ENCODE results near the gene TMEM243.

- TF ChIP-seq POLR2AphosphoS5 (IDR thresholded peaks at IDR 0.05; ENCODE audit: low read depth), result no peak
- TF ChIP-seq, protein P1, sequence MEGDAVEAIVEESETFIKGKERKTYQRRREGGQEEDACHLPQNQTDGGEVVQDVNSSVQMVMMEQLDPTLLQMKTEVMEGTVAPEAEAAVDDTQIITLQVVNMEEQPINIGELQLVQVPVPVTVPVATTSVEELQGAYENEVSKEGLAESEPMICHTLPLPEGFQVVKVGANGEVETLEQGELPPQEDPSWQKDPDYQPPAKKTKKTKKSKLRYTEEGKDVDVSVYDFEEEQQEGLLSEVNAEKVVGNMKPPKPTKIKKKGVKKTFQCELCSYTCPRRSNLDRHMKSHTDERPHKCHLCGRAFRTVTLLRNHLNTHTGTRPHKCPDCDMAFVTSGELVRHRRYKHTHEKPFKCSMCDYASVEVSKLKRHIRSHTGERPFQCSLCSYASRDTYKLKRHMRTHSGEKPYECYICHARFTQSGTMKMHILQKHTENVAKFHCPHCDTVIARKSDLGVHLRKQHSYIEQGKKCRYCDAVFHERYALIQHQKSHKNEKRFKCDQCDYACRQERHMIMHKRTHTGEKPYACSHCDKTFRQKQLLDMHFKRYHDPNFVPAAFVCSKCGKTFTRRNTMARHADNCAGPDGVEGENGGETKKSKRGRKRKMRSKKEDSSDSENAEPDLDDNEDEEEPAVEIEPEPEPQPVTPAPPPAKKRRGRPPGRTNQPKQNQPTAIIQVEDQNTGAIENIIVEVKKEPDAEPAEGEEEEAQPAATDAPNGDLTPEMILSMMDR (conservative IDR thresholded peaks at IDR 0.05; ENCODE audit: low read depth in 2 of 2), result no peak
- TF ChIP-seq CREB1 (CRISPR knock-in tag; IDR thresholded peaks at IDR 0.05; ENCODE audit: low read depth), result no peak
- no peak for TF ChIP-seq EZH2 (IDR thresholded peaks at IDR 0.05; ENCODE audit: low read depth, unreplicated experiment)
- TF ChIP-seq REST (IDR thresholded peaks at IDR 0.05; ENCODE audit: unreplicated experiment), result no peak
- no peak for TF ChIP-seq JUNB (IDR thresholded peaks at IDR 0.05; ENCODE audit: unreplicated experiment)
- TF ChIP-seq EZH2phosphoT487 (IDR thresholded peaks at IDR 0.05; ENCODE audit: unreplicated experiment), result no peak
- TF ChIP-seq NANOG (IDR thresholded peaks at IDR 0.05; ENCODE audit: borderline replicate concordance), result no peak
- TF ChIP-seq ZNF114 (CRISPR knock-in tag; IDR thresholded peaks at IDR 0.05), result no peak
- no peak for TF ChIP-seq ZNF331 (CRISPR knock-in tag; IDR thresholded peaks at IDR 0.05; ENCODE audit: low read depth)
- no peak for TF ChIP-seq ETS1 (IDR thresholded peaks at IDR 0.05)
- no peak for TF ChIP-seq STAT1 (IDR thresholded peaks at IDR 0.05; ENCODE audit: unreplicated experiment)
These were observed 32.4 kb downstream of the TMEM243 start for GRCh38 chr7:87187120-87187519.

Measured in GM23338 (cell line).